PFSK-1 (cell line): ENCODE data around the gene PDCD10.

Source experiments
- POLR2AphosphoS5 ChIP-seq: IDR thresholded peaks from 2 replicates; pipeline ENCODE4 v1.6.1; 2012; ENCODE audit warnings: low read depth, mild to moderate bottlenecking, control low read depth, low read length, moderate library complexity
- SIN3A ChIP-seq: IDR thresholded peaks from 2 replicates; pipeline ENCODE4 v1.6.1; 2012; ENCODE audit warnings: mild to moderate bottlenecking, low read length, moderate library complexity, borderline replicate concordance; ENCODE audit not compliant: insufficient read depth

- TF ChIP-seq POLR2AphosphoS5 (no peak), SIN3A (no peak)
Observed at GRCh38 chr3:167694121-167694520, 40.6 kb downstream of the PDCD10 start.
